Dedifferentiated amniotic fluid mesenchymal stem cell (primary cell): Measurements from ENCODE around the gene SIN3A.
"Not testable (repeated sequence)": the region's sequence is repeated elsewhere in the genome, so short reads cannot be mapped to it uniquely, and the experiment has no call there.

Experiments used
- DNase-seq: peaks from one replicate; pipeline ENCODE4 v3.0.0-alpha.2; 2016; ENCODE audit errors: extremely low spot score

Gene SIN3A

GRCh38 chr15:75357976-75358673 lies 93.4 kb downstream of the SIN3A start:
- DNase-seq, result no peak

GRCh38 chr15:75356517-75356916 lies 95.0 kb downstream of the SIN3A start:
- no peak for DNase-seq

- no peak for DNase-seq
These were observed 95.5 kb downstream of the SIN3A start for GRCh38 chr15:75356006-75356405.

- no peak for DNase-seq
These were observed 96.1 kb downstream of the SIN3A start for GRCh38 chr15:75355369-75355768.

GRCh38 chr15:75354454-75354853 lies 97.0 kb downstream of the SIN3A start:
- DNase-seq, result no peak

GRCh38 chr15:75353604-75354003 lies 97.9 kb downstream of the SIN3A start:
- DNase-seq, result no peak

- DNase-seq, result no peak
These were observed 99.1 kb downstream of the SIN3A start for GRCh38 chr15:75352186-75353080.

GRCh38 chr15:75350601-75351361 lies 100.7 kb downstream of the SIN3A start:
- no peak for DNase-seq

GRCh38 chr15:75349851-75350588 lies 101.5 kb downstream of the SIN3A start:
- no peak for DNase-seq

- DNase-seq, result not testable (repeated sequence)
These were observed 102.2 kb downstream of the SIN3A start for GRCh38 chr15:75349351-75349669.

GRCh38 chr15:75348562-75349350 lies 102.7 kb downstream of the SIN3A start:
- no peak for DNase-seq

- DNase-seq, result no peak
These were observed 103.4 kb downstream of the SIN3A start for GRCh38 chr15:75348034-75348561.

- DNase-seq, result no peak
These were observed 104.1 kb downstream of the SIN3A start for GRCh38 chr15:75347222-75348033.

GRCh38 chr15:75346796-75347221 lies 104.7 kb downstream of the SIN3A start, which contains the start of gene NEIL1:
Gene NEIL1, plus strand, starts transcription at chr15:75347039. Its CDS starts 1,867 bp downstream, at chr15:75348906.
- no peak for DNase-seq

- not testable (repeated sequence) for DNase-seq
These were observed 107.5 kb downstream of the SIN3A start for GRCh38 chr15:75343953-75344352.

GRCh38 chr15:75342221-75342620 lies 109.3 kb downstream of the SIN3A start:
- no peak for DNase-seq

- no peak for DNase-seq
These were observed 111.8 kb downstream of the SIN3A start for GRCh38 chr15:75339531-75340240.

GRCh38 chr15:75338661-75339240 lies 112.7 kb downstream of the SIN3A start:
- no peak for DNase-seq
